HepG2 (cell line): ENCODE measurements around the gene ST6GALNAC2. TPM values are rescaled to one million over a fixed set of nuclear protein-coding genes. Genes with fewer than 3 reads are reported as not detected.

ENCODE experiments used
- ATAC-seq: fragments of 200-7000 bp; cut with Tn5 transposase; 3 replicates; pipeline ENCODE4 v1.9.1; 2020; ENCODE audit warnings: mild to moderate bottlenecking, moderate library complexity
- BruUV-seq: library from RNA; stranded (reverse); fragments of 400-500 nt; replicated peaks from 2 replicates; lab custom pipeline; 2021; lab: Mats Ljungman, UMichigan
- CTCF ChIA-PET: fragments of 300-600 bp; formaldehyde crosslinking; extraction: SDS; loops from one replicate; lab custom pipeline; 2021; ENCODE audit warnings: low total read pairs, inconsistent platforms, low intra/inter-chr PET ratio; lab: Yijun Ruan, JAX
- POLR2A ChIA-PET: fragments of 350-600 bp; sonication (Branson Sonifier 250); formaldehyde crosslinking; loops from one replicate; lab custom pipeline; 2020; ENCODE audit warnings: antibody characterized with exemption, inconsistent platforms; lab: Yijun Ruan, JAX
- DNase-seq: peaks from one replicate; pipeline ENCODE4 v3.0.0-alpha.2; 2015; ENCODE audit warnings: low spot score
- FAIRE-seq: peaks from 3 replicates; lab custom pipeline; 2011; peaks lifted over from hg19 to GRCh38; lab: Jason Lieb, UNC
- H2AFZ ChIP-seq: one replicate; pipeline ENCODE4 v1.6.1; 2011; ENCODE audit warnings: low read length, inconsistent platforms
- H3K27ac ChIP-seq: fragments of 300-600 bp; 3 replicates; pipeline ENCODE4 v1.8.0; 2011; ENCODE audit warnings: mixed run types, mild to moderate bottlenecking, mixed read lengths, low read length, inconsistent platforms; ENCODE audit not compliant: insufficient read depth; ENCODE audit errors: extremely low read length
- H3K27me3 ChIP-seq, 2 experiments: fragments of 200-600 bp in 1 of 2; 2 replicates in 1 of 2; 3 replicates in 1 of 2; pipeline versions ENCODE4 v1.6.0 to v1.8.0; 2011; ENCODE audit warnings: low read length in 2 of 2, mild to moderate bottlenecking in 2 of 2, moderate library complexity in 2 of 2, inconsistent platforms in 1 of 2; ENCODE audit not compliant: insufficient read depth in 2 of 2, control insufficient read depth in 1 of 2
- H3K36me3 ChIP-seq, 2 experiments: fragments of 200-600 bp in 1 of 2; replicated peaks in 1 of 2; 2 replicates in 1 of 2; 3 replicates in 1 of 2; pipeline versions ENCODE4 v1.5.1 to v1.8.0; 2011; ENCODE audit warnings: low read length in 2 of 2, inconsistent platforms in 1 of 2; ENCODE audit not compliant: insufficient read depth in 2 of 2, control insufficient read depth in 1 of 2
- H3K4me1 ChIP-seq: 2 replicates; pipeline ENCODE4 v1.5.1; 2012; ENCODE audit warnings: low read length, inconsistent platforms; ENCODE audit not compliant: insufficient read depth
- H3K4me2 ChIP-seq: 2 replicates; pipeline ENCODE4 v1.6.0; 2011; ENCODE audit warnings: low read depth, low read length, inconsistent platforms
- H3K4me3 ChIP-seq, 3 experiments: fragments of 200-600 bp in 1 of 3; sonication (generic), shearing (Covaris generic) in 1 of 3; replicated peaks in 1 of 3; 2 replicates each; pipeline ENCODE4 v1.5.1; 2011 to 2016; ENCODE audit warnings: low read length in 3 of 3, inconsistent platforms in 2 of 3, low read depth in 2 of 3, mild to moderate bottlenecking in 2 of 3, control low read depth in 1 of 3, mixed read lengths in 1 of 3; ENCODE audit not compliant: insufficient read depth in 1 of 3
- H3K79me2 ChIP-seq: one replicate; pipeline ENCODE4 v1.6.1; 2011; ENCODE audit warnings: low read length, inconsistent platforms; ENCODE audit not compliant: insufficient read depth
- H3K9ac ChIP-seq: 2 replicates; pipeline ENCODE4 v1.6.0; 2011; ENCODE audit warnings: mild to moderate bottlenecking, low read depth, low read length, inconsistent platforms; ENCODE audit not compliant: insufficient read depth
- H3K9me3 ChIP-seq: 2 replicates; pipeline ENCODE4 v1.5.1; 2012; ENCODE audit warnings: mild to moderate bottlenecking, low read length
- H4K20me1 ChIP-seq: 2 replicates; pipeline ENCODE4 v1.6.0; 2011; ENCODE audit warnings: inconsistent platforms, mild to moderate bottlenecking, low read length, moderate library complexity; ENCODE audit not compliant: insufficient read depth
- AHR ChIP-seq: IDR thresholded peaks from 2 replicates; pipeline ENCODE4 v1.6.1; 2018; ENCODE audit warnings: missing genetic modification reagents, missing compliant biosample characterization
- BATF2 ChIP-seq: sonication (generic); formaldehyde crosslinking; IDR thresholded peaks from 2 replicates; pipeline ENCODE4 v1.8.0; 2022; ENCODE audit warnings: mild to moderate bottlenecking, missing genetic modification reagents, moderate library complexity
- CEBPB ChIP-seq: IDR thresholded peaks from 2 replicates; pipeline ENCODE4 v1.6.1; 2011; ENCODE audit warnings: low read depth, low read length, improper control_type of control experiment, borderline replicate concordance
- HNRNPUL1 ChIP-seq: fragments of 200-400 bp; formaldehyde crosslinking; IDR thresholded peaks from 2 replicates; pipeline ENCODE4 v1.6.1; 2017; ENCODE audit warnings: low read depth, mild to moderate bottlenecking, low read length, moderate library complexity
- KLF13 ChIP-seq: sonication (generic); formaldehyde crosslinking; IDR thresholded peaks from 2 replicates; pipeline ENCODE4 v1.4.0; 2020; ENCODE audit warnings: mild to moderate bottlenecking, missing genetic modification reagents
- MIER3 ChIP-seq: IDR thresholded peaks from 2 replicates; pipeline ENCODE4 v1.6.1; 2016; ENCODE audit warnings: missing compliant biosample characterization, borderline replicate concordance
- MNT ChIP-seq: fragments of 450-650 bp; IDR thresholded peaks from 2 replicates; pipeline ENCODE4 v1.6.1; 2016
- PAF1 ChIP-seq: IDR thresholded peaks from 2 replicates; pipeline ENCODE4 v1.6.1; 2016; ENCODE audit warnings: missing genetic modification reagents, missing compliant biosample characterization
- PCBP2 ChIP-seq: fragments of 200-400 bp; formaldehyde crosslinking; optimal IDR thresholded peaks from 2 replicates; pipeline ENCODE3; 2018; ENCODE audit warnings: low read length, low read depth; ENCODE audit not compliant: poor library complexity, severe bottlenecking
- SP1 ChIP-seq, 2 experiments: fragments of 450-650 bp in 1 of 2; sonication (generic) in 1 of 2; formaldehyde crosslinking in 1 of 2; IDR thresholded peaks; 2 replicates each; pipeline versions ENCODE4 v1.4.0 to v1.6.1; 2016 to 2020; ENCODE audit warnings: missing genetic modification reagents in 1 of 2
- THYN1 ChIP-seq: sonication (generic); formaldehyde crosslinking; IDR thresholded peaks from 2 replicates; pipeline ENCODE4 v1.8.1; 2023; ENCODE audit warnings: low read depth, mild to moderate bottlenecking, moderate library complexity, missing genetic modification reagents, borderline replicate concordance
- ZKSCAN5 ChIP-seq: sonication (generic); formaldehyde crosslinking; IDR thresholded peaks from 2 replicates; pipeline ENCODE4 v1.5.1; 2020; ENCODE audit warnings: mild to moderate bottlenecking, missing genetic modification reagents
- ZNF564 ChIP-seq: sonication (generic); formaldehyde crosslinking; IDR thresholded peaks from 2 replicates; pipeline ENCODE4 v1.8.1; 2023; ENCODE audit warnings: mild to moderate bottlenecking, missing genetic modification reagents
- ZNF781 ChIP-seq: sonication (generic); formaldehyde crosslinking; IDR thresholded peaks from 2 replicates; pipeline ENCODE4 v1.5.1; 2020; ENCODE audit warnings: borderline replicate concordance, mild to moderate bottlenecking, missing genetic modification reagents; ENCODE audit errors: not compliant biosample characterization
- ZNF839 ChIP-seq: sonication (generic); formaldehyde crosslinking; IDR thresholded peaks from 2 replicates; pipeline ENCODE4 v1.4.0; 2020; ENCODE audit warnings: missing genetic modification reagents, mild to moderate bottlenecking, borderline replicate concordance
- WGBS: methylation state at CpG from one replicate; pipeline ENCODE4 v1.1.6; 2017; ENCODE audit warnings: low lambda C conversion rate; 5-methylcytosine and 5-hydroxymethylcytosine counted together
- in situ Hi-C: cut with HindIII; loops from 2 replicates; pipeline ENCODE4 v1.10.0; 2017; ENCODE audit warnings: low pct_unique_long_range_greater_than_20kb; ENCODE audit not compliant: extremely low pct_ligation_motif_present
- intact Hi-C: fragments of 100-400 bp; cut with micrococcal nuclease; formaldehyde crosslinking; loops from one replicate; pipeline ENCODE4 v1.10.0; 2022; ENCODE audit not compliant: unreplicated experiment
- polyA plus RNA-seq, 8 experiments: library from polyadenylated mRNA; depleted of rRNA in 3 of 8; stranded (reverse) in 7 of 8; unstranded in 1 of 8; fragments of >200 nt; fragmentation: Illumina TruSeq in 4 of 8; extraction: Trizol in 4 of 8; gene quantifications; 2 replicates each; pipeline versions ENCODE4 v1.2.1 to v1.2.3, GENCODE V29; 2011 to 2016; ENCODE audit warnings: low read depth in 4 of 8, missing spikeins in 1 of 8, mixed read lengths in 1 of 8; ENCODE audit not compliant: insufficient read depth in 1 of 8
- total RNA-seq, 5 experiments: library from RNA; depleted of rRNA; stranded (reverse); fragments of >200 nt; fragmentation: Illumina TruSeq; extraction: Trizol; gene quantifications; 2 replicates each; pipeline ENCODE4 v1.2.3, GENCODE V29; 2016; ENCODE audit warnings: low read depth in 1 of 5

The ST6GALNAC2 gene
- total and polyA plus RNA-seq, 2 of the 13 experiments (the other 11 are each of a cell fraction or from before 2014, with no cell fraction given) = 0.12 to 0.49 TPM

- Histone ChIP-seq H3K4me1 (peaks cover 24% of the 10 kb centered on the region), H3K27me3 (peaks cover 2 to 5% of the 10 kb centered on the region in 2 experiments; a peak in 1 of 5 replicates), H3K9ac (no peak overlapping the region), H3K9me3 (no peaks in the 10 kb centered on the region), H3K4me2 (no peak overlapping the region), H2AFZ (no peak overlapping the region), H3K27ac (no peak overlapping the region), H3K4me3 (no peak overlapping the region), H4K20me1 (no peaks in the 10 kb centered on the region), H3K36me3 (no peaks in the 10 kb centered on the region), H3K79me2 (no peaks in the 10 kb centered on the region)
- BruUV-seq = no TSS peak
- FAIRE-seq (no peak), ATAC-seq (no peak), DNase-seq (no peak)
- no peak for TF ChIP-seq PCBP2
- no peak for TF ChIP-seq ZKSCAN5 (CRISPR knock-in tag)
- no peak for TF ChIP-seq PAF1 (CRISPR knock-in tag)
- no peak for TF ChIP-seq MIER3
- TF ChIP-seq MNT = no peak
- TF ChIP-seq ZNF564 = no peak
- no peak for TF ChIP-seq BATF2 (CRISPR knock-in tag)
- no peak for TF ChIP-seq ZNF839 (CRISPR knock-in tag)
- no peak for TF ChIP-seq SP1 (IDR thresholded peaks at IDR 0.05)
- TF ChIP-seq SP1 (CRISPR knock-in tag; IDR thresholded peaks at IDR 0.05) = no peak
- TF ChIP-seq KLF13 (CRISPR knock-in tag) = no peak
- TF ChIP-seq THYN1 (CRISPR knock-in tag) = no peak
- no peak for TF ChIP-seq ZNF781
- TF ChIP-seq AHR (CRISPR knock-in tag) = no peak
- TF ChIP-seq CEBPB = no peak
- no peak for TF ChIP-seq HNRNPUL1
- 84% methylated on average over 7 of the region's 7 CpGs for WGBS
- CTCF ChIA-PET = no interaction called here
- POLR2A ChIA-PET = interaction anchor here (1.5 kb wide), 1 partner anchor 10 kb away, joined by 4 read pairs; no protein-coding TSS in a partner anchor
- intact Hi-C loops (no loop called here), in situ Hi-C loops (no loop called here)
Observed at GRCh38 chr17:76577876-76578275, 7.8 kb downstream of the ST6GALNAC2 start.
